D341Med (cell line): ENCODE measurements around the gene EVA1A.

ENCODE experiments used
- DNase-seq: peaks from one replicate; pipeline ENCODE4 v3.0.0; 2012; ENCODE audit warnings: low spot score

EVA1A gene

DNA sequence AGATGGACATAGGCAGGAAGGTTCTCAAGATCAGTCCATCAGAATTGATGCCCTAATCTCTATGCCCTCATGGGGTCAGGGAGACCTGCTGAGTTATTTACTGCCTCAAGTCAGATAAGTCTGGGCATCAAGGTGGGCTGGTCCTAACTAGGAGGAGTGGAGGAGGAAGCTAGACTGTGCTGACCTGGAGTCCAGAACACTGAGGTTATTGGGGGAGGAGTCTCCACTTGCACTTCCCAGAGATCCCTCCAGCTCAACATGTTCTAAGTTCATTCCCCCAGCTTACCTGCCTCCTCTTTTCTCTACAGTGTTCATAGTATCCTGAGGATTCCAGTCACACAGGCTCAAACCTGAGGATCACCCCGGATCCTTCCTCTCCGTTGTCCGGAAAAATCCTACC is 19.3 kb downstream of the EVA1A start:
- no peak for DNase-seq

GRCh38 chr2:75540994-75541393 is 19.7 kb downstream of the EVA1A start:
- no peak for DNase-seq

- no peak for DNase-seq
These were observed 20.6 kb downstream of the EVA1A start for GRCh38 chr2:75539955-75540716.

DNA sequence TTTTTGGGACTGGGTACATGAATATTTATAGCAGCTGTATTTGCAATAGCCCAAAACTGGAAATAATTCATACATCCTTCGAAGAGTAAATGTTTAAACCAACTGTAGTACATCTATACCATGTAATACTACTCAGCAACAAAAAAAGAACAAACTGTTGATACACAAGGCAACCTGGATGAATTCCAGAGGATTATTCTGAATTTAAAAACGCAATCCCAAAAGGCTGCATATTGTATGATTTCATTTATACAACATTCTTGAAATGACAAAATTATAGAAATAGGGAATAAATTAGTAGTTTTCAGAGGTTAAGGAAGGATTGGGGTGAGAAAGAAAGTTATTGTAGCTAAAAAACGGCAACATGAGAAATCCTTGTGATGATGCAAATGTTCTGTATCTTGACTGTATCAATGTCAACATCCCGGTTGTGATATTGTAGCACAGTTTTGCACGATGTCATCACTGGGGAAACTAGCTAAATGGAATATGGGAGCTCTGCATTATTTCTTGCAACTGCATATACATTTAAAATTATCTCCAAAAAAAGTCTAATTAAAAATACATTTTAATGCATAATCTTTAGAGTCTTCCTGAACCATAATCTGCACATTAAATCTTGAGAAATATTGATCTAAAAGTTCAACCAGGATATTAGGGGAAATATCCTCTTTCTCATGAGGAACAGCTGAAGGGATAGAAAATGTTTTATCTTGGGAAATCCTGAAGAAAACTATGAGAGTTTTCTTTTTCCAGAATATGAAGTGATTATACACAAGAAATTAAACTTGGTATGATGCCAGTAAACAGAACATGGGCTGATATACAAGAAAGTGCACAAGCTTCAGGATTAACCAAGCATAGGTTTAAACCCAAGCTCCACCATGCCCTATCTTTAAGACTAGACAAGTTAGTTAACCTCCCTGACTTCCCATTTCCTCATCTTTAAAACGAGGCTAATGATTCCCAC is 21.9 kb downstream of the EVA1A start:
- DNase-seq, result no peak

- DNase-seq, result no peak
These were observed 23.1 kb downstream of the EVA1A start for GRCh38 chr2:75537658-75538057.

GRCh38 chr2:75533135-75533534 is 27.6 kb downstream of the EVA1A start:
- DNase-seq, result no peak

DNA sequence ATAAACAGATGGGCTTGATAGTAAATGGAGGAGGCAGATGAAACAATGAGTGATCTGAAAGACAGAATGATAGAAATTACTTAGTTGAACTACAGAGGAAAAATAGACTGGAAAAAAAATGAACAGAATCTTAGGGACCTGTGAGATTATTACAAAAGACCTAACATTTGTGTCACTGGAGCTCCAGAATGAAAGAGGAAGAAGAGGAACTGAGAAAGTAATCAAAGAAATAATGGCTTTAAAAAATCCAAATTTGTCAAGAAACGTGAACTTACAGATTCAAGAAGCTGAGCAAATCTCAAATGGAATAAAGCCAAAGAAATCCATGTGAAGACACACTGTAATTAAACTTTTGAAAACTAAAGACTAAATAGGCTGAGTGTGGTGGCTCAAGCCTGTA is 28.3 kb downstream of the EVA1A start:
- DNase-seq, result no peak

DNA sequence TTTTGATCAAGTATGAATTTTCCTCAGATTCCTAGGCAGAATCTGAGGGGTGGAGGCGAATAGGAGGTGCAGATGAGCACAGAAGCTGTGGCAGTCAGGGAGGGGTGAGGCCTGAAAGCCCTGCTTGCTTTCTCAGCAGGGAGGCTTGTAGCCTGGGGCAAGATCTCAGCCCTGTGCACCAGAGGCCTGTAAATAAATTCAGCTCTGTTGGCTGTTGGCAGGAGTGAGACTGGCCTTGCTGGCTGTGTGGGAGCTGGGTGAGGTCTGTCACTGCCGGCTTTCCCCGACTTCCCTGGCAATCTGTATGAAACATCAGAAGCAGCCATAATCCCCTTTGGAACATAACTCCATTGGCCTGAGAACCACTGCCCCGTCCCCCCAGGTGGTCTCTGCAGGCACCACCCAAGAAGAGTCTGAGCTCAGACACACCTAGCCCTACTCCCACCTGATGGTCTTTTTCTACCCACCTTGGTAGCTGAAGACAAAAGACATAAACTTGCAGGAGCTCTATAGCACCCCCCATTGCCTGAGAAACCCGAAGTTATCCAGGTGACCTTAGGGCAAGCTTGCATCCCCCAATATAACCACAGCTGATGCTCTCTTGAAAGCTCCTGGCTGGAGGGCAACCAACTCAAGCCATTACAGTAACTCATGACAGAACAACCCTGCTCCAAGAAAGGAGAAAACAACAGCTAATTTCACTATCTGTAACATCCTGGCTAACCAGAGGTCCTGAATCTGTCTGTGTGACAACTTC is 32.3 kb downstream of the EVA1A start:
- DNase-seq, result no peak

DNA sequence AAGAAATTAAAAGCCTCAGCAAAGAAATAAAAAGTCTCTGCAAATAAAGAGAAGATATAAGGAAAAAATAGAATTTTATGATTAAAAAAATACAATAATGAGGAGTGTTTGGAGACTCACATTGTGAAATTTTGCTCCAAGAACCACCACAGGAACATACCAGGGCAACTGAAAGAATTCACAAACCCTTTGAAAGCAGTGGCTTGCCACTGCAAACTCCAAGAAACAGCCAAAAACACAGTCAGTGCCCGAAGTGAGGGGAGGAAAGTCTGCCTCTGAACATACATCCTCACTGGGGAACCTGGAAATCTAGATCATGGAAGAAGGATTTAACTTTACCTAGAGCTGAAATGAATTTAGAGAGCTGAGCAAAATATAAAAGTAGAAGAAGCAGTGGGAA is 33.1 kb downstream of the EVA1A start:
- no peak for DNase-seq

- DNase-seq, result no peak
These were observed 33.9 kb downstream of the EVA1A start for GRCh38 chr2:75526842-75527241.

DNA sequence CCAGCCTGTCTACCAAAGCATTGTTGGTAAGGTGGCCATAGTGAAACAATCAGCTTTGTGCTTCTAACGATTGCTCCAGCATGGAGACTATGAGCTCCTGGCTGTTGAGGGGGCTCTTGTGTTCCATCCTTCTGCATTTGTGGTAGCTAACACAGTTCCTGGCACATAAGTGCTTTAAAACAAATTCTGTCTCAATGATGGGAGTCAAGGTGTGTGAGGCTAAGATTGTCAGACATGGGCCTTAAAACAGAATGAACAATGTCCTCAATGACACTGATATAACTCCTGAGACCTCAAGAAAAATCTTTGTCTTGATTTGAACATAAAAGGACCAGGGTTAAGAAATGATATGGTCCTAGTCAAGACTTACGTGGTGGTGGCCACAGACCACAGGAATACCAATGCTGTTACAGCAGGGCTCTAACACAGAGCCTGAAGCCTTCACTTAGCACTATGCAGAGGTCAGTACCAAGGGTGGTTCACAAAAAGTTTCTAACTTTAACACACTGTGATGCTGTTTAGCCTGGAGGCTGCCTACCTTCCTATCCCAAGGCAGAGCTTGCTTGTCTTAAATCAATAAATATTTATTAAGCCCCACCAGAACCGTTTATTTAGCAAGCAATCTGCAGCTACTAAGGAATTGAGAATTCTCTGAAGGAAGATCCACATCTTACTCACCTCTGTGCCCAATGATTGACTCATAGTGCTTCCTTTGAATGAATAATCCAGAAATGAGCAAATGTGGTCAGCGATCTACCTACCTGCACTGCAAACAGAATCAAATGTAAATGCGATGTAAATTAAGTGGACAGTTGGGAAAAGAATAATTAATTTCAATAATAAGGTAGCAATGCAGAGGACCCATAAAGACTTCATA is 35.1 kb downstream of the EVA1A start:
- DNase-seq, result no peak

DNA sequence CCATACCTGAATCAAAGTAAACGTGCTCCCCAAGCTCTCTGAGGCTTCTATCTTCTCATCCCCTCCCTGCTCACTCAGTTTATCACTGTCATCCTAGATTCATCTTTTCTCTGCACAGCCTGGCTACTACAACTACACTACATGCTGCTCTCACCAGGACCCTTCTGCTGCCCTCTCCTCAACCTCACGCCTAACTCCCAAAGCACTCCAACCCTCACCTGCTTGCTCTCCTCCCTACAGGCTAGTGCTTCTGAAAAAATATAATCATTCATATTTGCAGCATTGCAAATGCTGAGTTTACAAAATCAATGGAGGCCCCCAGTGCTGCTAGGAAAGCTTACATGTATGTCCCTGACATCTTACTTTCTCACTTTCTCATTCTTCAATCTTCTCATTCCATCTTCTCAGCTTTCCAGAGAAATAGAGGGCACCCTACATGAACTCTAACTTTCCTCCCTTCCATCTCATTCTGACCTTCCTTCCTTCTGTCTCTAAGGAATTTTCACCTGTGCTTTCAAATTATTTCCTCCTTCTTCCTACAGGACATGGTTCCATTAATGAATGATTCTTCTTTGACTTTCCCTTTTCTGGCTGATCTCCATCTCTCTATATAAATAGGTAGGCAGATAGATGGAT is 36.3 kb downstream of the EVA1A start:
- no peak for DNase-seq

- no peak for DNase-seq
These were observed 37.1 kb downstream of the EVA1A start for GRCh38 chr2:75523313-75524275.

DNA sequence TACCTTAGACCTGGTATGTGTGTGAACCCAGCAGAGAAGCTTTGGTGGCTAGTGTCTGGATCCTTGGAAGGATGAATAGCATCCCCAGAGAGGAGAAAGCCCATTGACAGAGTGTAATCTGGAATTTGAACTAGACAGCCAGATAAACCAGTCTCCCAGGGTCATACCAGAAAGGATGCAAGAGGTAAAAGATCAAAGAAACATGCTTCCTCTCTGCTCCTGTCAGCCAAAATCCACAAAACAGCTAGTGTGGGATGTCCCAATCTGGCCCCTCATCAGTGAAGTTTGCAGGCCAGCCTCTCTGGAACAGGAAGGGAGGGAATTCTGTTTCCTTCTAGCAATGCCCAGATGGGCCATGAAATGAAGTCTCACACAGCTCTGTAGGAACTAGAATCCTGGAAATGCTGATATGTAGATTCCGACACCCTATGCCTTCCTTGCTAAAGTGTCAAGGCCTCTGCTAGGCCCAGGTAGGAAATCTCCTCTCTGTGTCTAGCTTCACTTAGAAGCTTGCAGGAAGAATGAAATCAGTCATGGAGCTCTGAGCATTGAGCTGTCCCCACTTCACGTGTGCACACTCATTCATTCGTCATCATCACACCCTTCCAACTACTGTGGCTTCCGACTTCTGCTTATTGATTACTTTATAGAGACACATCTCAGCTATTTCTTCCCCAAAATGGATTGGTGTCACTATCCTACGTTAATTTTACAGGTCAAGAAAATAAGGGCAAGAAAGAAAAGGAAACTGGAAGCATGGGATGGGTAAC is 38.0 kb downstream of the EVA1A start:
- DNase-seq, result no peak

DNA sequence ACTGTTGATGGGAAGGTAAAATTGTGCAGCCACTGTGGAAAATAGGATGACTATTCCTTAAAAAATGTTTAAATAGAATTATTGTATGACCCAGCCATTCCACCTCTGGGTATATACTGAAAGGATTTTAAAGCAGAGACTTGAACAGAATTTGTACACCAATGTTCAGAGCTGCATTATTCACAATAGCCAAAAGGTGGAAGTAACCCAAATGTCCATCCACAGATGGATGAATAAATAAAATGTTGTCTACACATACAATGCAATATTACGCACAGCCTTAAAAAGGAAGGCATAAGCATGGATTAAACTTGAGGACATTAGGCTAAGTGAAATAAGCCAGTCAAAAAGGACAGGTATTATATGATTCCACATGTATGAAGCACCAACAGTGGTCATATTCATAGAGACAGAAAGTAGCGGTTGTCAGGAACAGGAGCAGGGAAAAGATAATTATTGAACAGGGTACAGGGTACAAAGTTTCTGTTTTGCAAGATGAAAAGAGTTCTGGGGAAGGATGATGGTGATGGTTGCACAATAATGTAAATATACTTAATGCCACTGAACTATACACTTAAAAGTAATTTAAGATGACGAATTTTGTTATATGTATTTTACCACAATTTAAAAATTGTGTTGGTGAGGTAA is 39.4 kb downstream of the EVA1A start:
- DNase-seq, result no peak

DNA sequence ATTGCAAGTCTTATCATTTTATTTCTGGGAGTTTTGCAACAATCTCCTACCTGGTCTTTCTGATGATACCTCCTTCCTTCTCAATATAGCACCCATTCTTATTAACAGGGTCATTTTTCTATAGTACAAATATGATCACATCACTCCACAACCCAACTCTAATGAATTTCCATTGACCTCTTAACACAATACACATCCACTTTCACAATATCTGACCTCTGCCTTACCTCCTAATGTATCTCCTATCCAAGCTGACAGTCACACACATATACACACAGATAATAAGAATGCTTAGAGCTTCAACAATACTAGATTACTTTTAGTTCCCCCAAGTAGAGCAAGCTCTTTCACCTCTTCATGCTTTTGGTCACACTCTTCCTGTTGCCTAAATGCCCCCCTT is 40.9 kb downstream of the EVA1A start:
- DNase-seq, result no peak

DNA sequence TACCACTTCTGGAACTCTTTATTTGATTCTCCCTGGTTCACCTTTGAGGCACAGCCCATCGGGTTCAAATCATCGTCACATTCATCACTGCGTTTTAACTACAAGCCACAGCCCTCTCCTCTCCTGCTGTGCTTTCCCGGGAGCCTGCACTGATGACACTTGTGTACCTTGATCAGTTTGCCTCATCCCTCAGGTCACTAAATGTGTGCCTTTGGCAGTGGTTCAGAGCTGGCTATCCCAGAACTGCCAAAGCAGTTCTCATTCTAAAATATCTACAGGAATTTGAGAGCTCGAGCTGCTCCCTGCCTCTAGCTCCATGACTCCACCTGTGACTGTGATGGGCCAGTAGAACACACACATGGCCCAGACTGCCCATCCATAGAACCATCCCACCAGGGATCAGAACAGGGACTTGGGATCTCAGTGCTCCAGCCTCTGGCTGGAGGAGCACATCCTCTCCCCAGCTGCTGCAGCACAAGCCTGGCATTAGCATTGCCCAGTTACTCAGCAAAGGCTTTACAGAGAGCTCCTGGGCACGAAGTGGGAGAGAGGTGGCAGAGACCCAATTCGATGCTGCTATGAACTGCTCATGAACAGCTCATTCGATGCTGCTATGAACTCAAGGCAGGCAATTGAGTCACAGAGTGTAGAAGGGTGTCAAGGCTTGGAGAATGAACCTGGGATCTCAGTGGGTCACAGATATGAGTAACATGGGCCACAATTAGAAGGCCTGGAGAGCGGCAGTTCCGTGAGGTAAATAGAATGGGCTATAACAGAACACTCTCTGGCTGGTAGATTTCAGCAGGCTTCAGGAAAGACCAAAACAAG is 41.9 kb downstream of the EVA1A start:
- no peak for DNase-seq
